Erythroblast (primary cell): ENCODE results near the gene LRRC8C.

Experiments used
- DNase-seq, 2 experiments: peaks; one replicate each; lab custom pipeline; 2025; lab: John Stamatoyannopoulos, UW
- GATA1 ChIP-seq: IDR thresholded peaks from 2 replicates; pipeline ENCODE4 v1.6.1; 2011; ENCODE audit warnings: low read depth, mild to moderate bottlenecking, control low read depth, low read length, moderate library complexity
- POLR2A ChIP-seq: IDR thresholded peaks from 2 replicates; pipeline ENCODE4 v1.6.1; 2011; ENCODE audit warnings: mild to moderate bottlenecking, low read length

Gene LRRC8C

GRCh38 chr1:89685461-89685860 is 52.5 kb downstream of the LRRC8C start:
- no peak for DNase-seq
- TF ChIP-seq GATA1 = no peak
- TF ChIP-seq POLR2A = no peak

GRCh38 chr1:89686520-89686919 is 53.6 kb downstream of the LRRC8C start:
- no peak for DNase-seq
- TF ChIP-seq GATA1 (no peak), POLR2A (no peak)

- no peak for DNase-seq
- TF ChIP-seq GATA1 (no peak), POLR2A (no peak)
Measured at GRCh38 chr1:89687254-89687653, 54.3 kb downstream of the LRRC8C start.

GRCh38 chr1:89688607-89689006 is 55.7 kb downstream of the LRRC8C start:
- TF ChIP-seq POLR2A (no peak), GATA1 (no peak)
- peak; percentile 18 to 38 for DNase-seq

GRCh38 chr1:89689234-89689633 is 56.3 kb downstream of the LRRC8C start:
- no peak for TF ChIP-seq GATA1
- no peak for DNase-seq

GRCh38 chr1:89690595-89690994 is 57.7 kb downstream of the LRRC8C start:
- TF ChIP-seq GATA1 = no peak
- TF ChIP-seq POLR2A = no peak
- no peak for DNase-seq

GRCh38 chr1:89692601-89693521 is 59.9 kb downstream of the LRRC8C start:
- TF ChIP-seq GATA1 = no peak
- no peak for TF ChIP-seq POLR2A
- DNase-seq = no peak

- no peak for TF ChIP-seq GATA1
- TF ChIP-seq POLR2A = no peak
- DNase-seq = no peak
Measured at GRCh38 chr1:89695847-89696246, 62.9 kb downstream of the LRRC8C start.

GRCh38 chr1:89697383-89697782 is 64.5 kb downstream of the LRRC8C start:
- TF ChIP-seq POLR2A (no peak), GATA1 (no peak)
- DNase-seq = no peak

GRCh38 chr1:89698020-89698560 is 65.2 kb downstream of the LRRC8C start:
- no peak for TF ChIP-seq GATA1
- DNase-seq = no peak

GRCh38 chr1:89698624-89699023 is 65.7 kb downstream of the LRRC8C start:
- no peak for DNase-seq
- no peak for TF ChIP-seq GATA1
- TF ChIP-seq POLR2A = no peak

- TF ChIP-seq GATA1 (no peak), POLR2A (no peak)
- no peak for DNase-seq
Measured at GRCh38 chr1:89699451-89699986, 66.6 kb downstream of the LRRC8C start.

- TF ChIP-seq POLR2A (peak; percentile 47), GATA1 (no peak)
- peak; percentile 85 to 93 for DNase-seq
Measured at GRCh38 chr1:89701746-89702241, 68.9 kb downstream of the LRRC8C start.

GRCh38 chr1:89702520-89703045 is 69.7 kb downstream of the LRRC8C start:
- TF ChIP-seq GATA1 (no peak), POLR2A (no peak)
- no peak for DNase-seq
